ENCODE results near the gene KRTAP25-1. TPM values are rescaled to one million over a fixed set of nuclear protein-coding genes. Genes with fewer than 3 reads are reported as not detected.

KRTAP25-1 gene
- total RNA-seq (2014; rRNA removed; shearing (Covaris generic)): not detected in 2 replicates

- no peak for DNase-seq (ENCODE audit: low spot score)
These were observed at the start of gene KRTAP25-1 for GRCh38 chr21:30289215-30289614. KRTAP25-1 (minus strand) TSS chr21:30289514; CDS start chr21:30289490, 24 bp downstream.

- DNase-seq (ENCODE audit: low spot score): no peak
These were observed 49.4 kb upstream of the KRTAP25-1 start for GRCh38 chr21:30338717-30339116.

GRCh38 chr21:30337772-30338171 is 48.5 kb upstream of the KRTAP25-1 start:
- DNase-seq (ENCODE audit: low spot score): no peak

GRCh38 chr21:30337276-30337744 is 48.0 kb upstream of the KRTAP25-1 start, which contains the start of gene KRTAP27-1:
KRTAP27-1 (minus strand) TSS chr21:30337694; CDS start chr21:30337668, 26 bp downstream.
- DNase-seq (ENCODE audit: low spot score): no peak

- no peak for DNase-seq (ENCODE audit: low spot score)
These were observed 47.3 kb upstream of the KRTAP25-1 start for GRCh38 chr21:30336596-30336995.

- no peak for DNase-seq (ENCODE audit: low spot score)
These were observed 44.4 kb upstream of the KRTAP25-1 start for GRCh38 chr21:30333736-30334135.

GRCh38 chr21:30332681-30333080 is 43.4 kb upstream of the KRTAP25-1 start:
- DNase-seq (ENCODE audit: low spot score): no peak

GRCh38 chr21:30329203-30329875 is 40.0 kb upstream of the KRTAP25-1 start:
- DNase-seq (ENCODE audit: low spot score): no peak

GRCh38 chr21:30326390-30326789 is 37.1 kb upstream of the KRTAP25-1 start:
- DNase-seq (ENCODE audit: low spot score): no peak

GRCh38 chr21:30320215-30320614 is 30.9 kb upstream of the KRTAP25-1 start, which contains the start of gene KRTAP26-1:
KRTAP26-1 (minus strand) TSS chr21:30320315; CDS start chr21:30320035, 280 bp downstream.
- DNase-seq (ENCODE audit: low spot score): no peak

GRCh38 chr21:30315701-30316100 is 26.4 kb upstream of the KRTAP25-1 start:
- no peak for DNase-seq (ENCODE audit: low spot score)

- DNase-seq (ENCODE audit: low spot score): no peak
These were observed 17.6 kb upstream of the KRTAP25-1 start for GRCh38 chr21:30306884-30307283.

GRCh38 chr21:30305136-30305535 is 15.8 kb upstream of the KRTAP25-1 start:
- no peak for DNase-seq (ENCODE audit: low spot score)

- no peak for DNase-seq (ENCODE audit: low spot score)
These were observed 6.5 kb downstream of the KRTAP25-1 start, which contains the start of gene KRTAP24-1 for GRCh38 chr21:30282850-30283249. KRTAP24-1 (minus strand) TSS chr21:30282950; CDS start chr21:30282932, 18 bp downstream.

GRCh38 chr21:30271611-30272010 is 17.7 kb downstream of the KRTAP25-1 start:
- DNase-seq (ENCODE audit: low spot score): no peak

GRCh38 chr21:30271156-30271555 is 18.2 kb downstream of the KRTAP25-1 start:
- no peak for DNase-seq (ENCODE audit: low spot score)

GRCh38 chr21:30269803-30270530 is 19.3 kb downstream of the KRTAP25-1 start:
- no peak for DNase-seq (ENCODE audit: low spot score)

- DNase-seq (ENCODE audit: low spot score): no peak
These were observed 20.6 kb downstream of the KRTAP25-1 start for GRCh38 chr21:30268608-30269197.

GRCh38 chr21:30257773-30258172 is 31.5 kb downstream of the KRTAP25-1 start:
- DNase-seq (ENCODE audit: low spot score): peak; percentile 38

GRCh38 chr21:30256100-30256499 is 33.2 kb downstream of the KRTAP25-1 start:
- DNase-seq (ENCODE audit: low spot score): no peak

- no peak for DNase-seq (ENCODE audit: low spot score)
These were observed 33.6 kb downstream of the KRTAP25-1 start for GRCh38 chr21:30255679-30256078.

- DNase-seq (ENCODE audit: low spot score): no peak
These were observed 37.5 kb downstream of the KRTAP25-1 start for GRCh38 chr21:30251781-30252180.
